Activated CD8-positive, alpha-beta memory T cell treated with anti-CD3 and anti-CD28 coated beads for 4 hours (primary cell): ENCODE measurements around the gene SGMS1.
A peak's percentile ranks its signal among the peaks of the same experiment; 100 is the strongest.
"Not testable (repeated sequence)": the region's sequence is repeated elsewhere in the genome, so short reads cannot be mapped to it uniquely, and the experiment has no call there.

ENCODE experiments used
- DNase-seq, 2 donors: peaks; one replicate each; pipeline ENCODE4 v3.0.0-alpha.2; 2020; ENCODE audit warnings: low read depth in 2 of 2

SGMS1 gene

GRCh38 chr10:50556237-50557120 is 67.3 kb downstream of the SGMS1 start:
- no peak for DNase-seq

GRCh38 chr10:50554995-50555568 is 68.7 kb downstream of the SGMS1 start:
- no peak for DNase-seq

- no peak for DNase-seq
Measured at GRCh38 chr10:50554376-50554994, 69.3 kb downstream of the SGMS1 start.

GRCh38 chr10:50552771-50553535 is 70.8 kb downstream of the SGMS1 start:
- peak; percentile 6 to 18 for DNase-seq

GRCh38 chr10:50552308-50552707 is 71.4 kb downstream of the SGMS1 start:
- no peak for DNase-seq

- DNase-seq = no peak
Measured at GRCh38 chr10:50551894-50552293, 71.9 kb downstream of the SGMS1 start.

GRCh38 chr10:50550291-50550839 is 73.4 kb downstream of the SGMS1 start:
- no peak for DNase-seq

- DNase-seq = not testable (repeated sequence)
Measured at GRCh38 chr10:50549186-50549585, 74.6 kb downstream of the SGMS1 start.

- DNase-seq = not testable (repeated sequence)
Measured at GRCh38 chr10:50548481-50548880, 75.3 kb downstream of the SGMS1 start.

GRCh38 chr10:50546287-50546686 is 77.5 kb downstream of the SGMS1 start:
- not testable (repeated sequence) for DNase-seq

GRCh38 chr10:50545846-50546245 is 77.9 kb downstream of the SGMS1 start:
- no peak for DNase-seq

- DNase-seq = no peak
Measured at GRCh38 chr10:50544857-50545429, 78.8 kb downstream of the SGMS1 start.

GRCh38 chr10:50544095-50544856 is 79.5 kb downstream of the SGMS1 start:
- no peak for DNase-seq

- no peak for DNase-seq
Measured at GRCh38 chr10:50542871-50543270, 80.9 kb downstream of the SGMS1 start.

GRCh38 chr10:50541921-50542320 is 81.8 kb downstream of the SGMS1 start:
- DNase-seq = no peak

GRCh38 chr10:50541317-50541716 is 82.4 kb downstream of the SGMS1 start:
- DNase-seq = no peak

GRCh38 chr10:50540826-50541122 is 83.0 kb downstream of the SGMS1 start:
- DNase-seq = no peak

- DNase-seq = no peak
Measured at GRCh38 chr10:50540069-50540825, 83.5 kb downstream of the SGMS1 start.

- DNase-seq = no peak
Measured at GRCh38 chr10:50538555-50539398, 85.0 kb downstream of the SGMS1 start.
